ENCODE data around the gene MEIS2.

MEIS2 gene

GRCh38 chr15:37112171-37112570, 11.8 kb upstream of the MEIS2 start:
- no peak for DNase-seq

- no peak for DNase-seq
Observed at GRCh38 chr15:37111427-37111717, 11.0 kb upstream of the MEIS2 start.

- no peak for DNase-seq
Observed at GRCh38 chr15:37109872-37110572, 9.7 kb upstream of the MEIS2 start.

GRCh38 chr15:37109168-37109871, 9.0 kb upstream of the MEIS2 start:
- DNase-seq: no peak

- no peak for DNase-seq
Observed at GRCh38 chr15:37108381-37109167, 8.2 kb upstream of the MEIS2 start.

GRCh38 chr15:37107744-37108380, 7.5 kb upstream of the MEIS2 start:
- DNase-seq: no peak

GRCh38 chr15:37107071-37107743, 6.9 kb upstream of the MEIS2 start:
- DNase-seq: no peak

- DNase-seq: peak in 1 of 2 experiments; percentile 24
Observed at GRCh38 chr15:37106490-37107001, 6.2 kb upstream of the MEIS2 start.

- DNase-seq: no peak
Observed at GRCh38 chr15:37105889-37106288, 5.5 kb upstream of the MEIS2 start.

GRCh38 chr15:37105029-37105428, 4.7 kb upstream of the MEIS2 start:
- no peak for DNase-seq

- no peak for DNase-seq
Observed at GRCh38 chr15:37104424-37104981, 4.2 kb upstream of the MEIS2 start.

- no peak for DNase-seq
Observed at GRCh38 chr15:37103475-37104423, 3.4 kb upstream of the MEIS2 start.

- DNase-seq: no peak
Observed at GRCh38 chr15:37103163-37103435, 2.8 kb upstream of the MEIS2 start.

GRCh38 chr15:37102305-37103162, 2.2 kb upstream of the MEIS2 start:
- DNase-seq: no peak

GRCh38 chr15:37101980-37102304, 1.6 kb upstream of the MEIS2 start:
- no peak for DNase-seq

- peak in 1 of 2 experiments; percentile 48 for DNase-seq
Observed at GRCh38 chr15:37100966-37101215, 542 bp upstream of the MEIS2 start.

GRCh38 chr15:37099319-37100108, 835 bp downstream of the MEIS2 start:
- peak in 1 of 2 experiments; percentile 34 for DNase-seq

- peak in 1 of 2 experiments; percentile 36 for DNase-seq
Observed at GRCh38 chr15:37098468-37099318, 1.7 kb downstream of the MEIS2 start.

All from SHP77 (cell line).